HUES64 (cell line): Measurements from ENCODE around the gene HDLBP.
A peak's percentile ranks its signal among the peaks of the same experiment; 100 is the strongest.
"Not testable (repeated sequence)": the region's sequence is repeated elsewhere in the genome, so short reads cannot be mapped to it uniquely, and the experiment has no call there.

Experiments
- H3K27ac ChIP-seq: 2 replicates; pipeline ENCODE4 v1.7.0; 2013; ENCODE audit warnings: low read depth, low read length, inconsistent platforms
- H3K27me3 ChIP-seq: 2 replicates; pipeline ENCODE4 v1.6.1; 2013; ENCODE audit warnings: mild to moderate bottlenecking, low read length; ENCODE audit not compliant: insufficient read depth
- H3K36me3 ChIP-seq: 2 replicates; pipeline ENCODE4 v1.6.1; 2013; ENCODE audit warnings: mild to moderate bottlenecking, low read length; ENCODE audit not compliant: insufficient read depth
- H3K4me1 ChIP-seq: 2 replicates; pipeline ENCODE4 v1.6.1; 2013; ENCODE audit warnings: mild to moderate bottlenecking, low read length, moderate library complexity; ENCODE audit not compliant: insufficient read depth
- H3K4me3 ChIP-seq: 2 replicates; pipeline ENCODE4 v1.5.1; 2013; ENCODE audit warnings: mild to moderate bottlenecking, low read length, moderate library complexity
- H3K9ac ChIP-seq: 2 replicates; pipeline ENCODE4 v1.6.1; 2013; ENCODE audit warnings: mild to moderate bottlenecking, low read depth, low read length
- H3K9me3 ChIP-seq: 2 replicates; pipeline ENCODE4 v1.6.1; 2013; ENCODE audit warnings: low read depth, low read length; ENCODE audit not compliant: insufficient read depth
- whole genome bisulfite sequencing: fragments of 150-250, 120-280 bp; methylation state at CpG from one replicate; pipeline ENCODE4 v1.1.7; 2013; ENCODE audit warnings: missing lambda C conversion rate; 5-methylcytosine and 5-hydroxymethylcytosine counted together

The HDLBP gene

DNA sequence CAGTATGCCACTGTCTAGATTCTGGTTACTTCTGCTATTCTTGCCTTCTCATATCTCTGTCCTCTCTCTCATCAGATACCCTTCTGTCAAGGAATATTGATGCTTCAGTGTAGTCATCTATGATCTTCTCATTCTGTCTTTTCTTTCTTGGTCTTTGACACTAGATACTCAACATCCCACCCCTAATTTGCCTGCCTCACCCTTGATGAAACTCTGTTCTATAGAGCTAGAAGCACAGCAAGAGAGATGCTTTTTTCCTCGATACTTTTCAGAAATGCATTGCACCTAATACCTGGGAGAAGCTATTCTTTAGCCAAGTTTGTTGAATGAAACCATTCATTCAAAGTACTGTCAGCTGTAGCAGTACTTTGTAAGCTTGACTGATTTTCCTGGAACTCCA is 9.8 kb upstream of the HDLBP start:
- 100% methylated on average over 1 of the region's 1 CpG for WGBS
- H3K27ac ChIP-seq: no peak overlapping the region
- H3K9ac ChIP-seq: no peak overlapping the region
- peaks cover 20% of the 10 kb centered on the region for H3K4me1 ChIP-seq
- H3K27me3 ChIP-seq: no peaks in the 10 kb centered on the region
- no peaks in the 10 kb centered on the region for H3K9me3 ChIP-seq
- H3K4me3 ChIP-seq: no peak overlapping the region
- H3K36me3 ChIP-seq: peaks cover 60% of the 10 kb centered on the region

DNA sequence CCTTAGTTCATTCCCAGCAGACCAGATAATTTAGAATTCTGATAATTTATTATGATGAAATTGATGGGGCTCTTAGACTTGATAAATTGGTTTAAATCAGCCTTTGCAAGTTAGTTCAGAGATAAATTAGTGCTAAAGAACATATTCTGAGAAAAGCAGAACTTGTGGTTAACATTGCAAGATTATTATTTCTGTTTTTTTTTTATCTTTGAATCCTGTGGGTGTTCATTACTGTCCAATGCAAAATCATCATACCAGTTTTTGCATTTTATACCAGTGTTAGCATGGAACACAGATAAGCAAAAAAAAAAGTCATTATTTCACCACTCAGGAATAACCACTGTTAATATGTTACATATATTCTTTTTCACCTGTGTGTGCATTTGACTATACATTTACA is 9.3 kb upstream of the HDLBP start:
- H3K27me3 ChIP-seq: no peaks in the 10 kb centered on the region
- H3K9me3 ChIP-seq: no peaks in the 10 kb centered on the region
- peaks cover 58% of the 10 kb centered on the region for H3K36me3 ChIP-seq
- H3K9ac ChIP-seq: no peak overlapping the region
- H3K4me3 ChIP-seq: no peak overlapping the region
- H3K27ac ChIP-seq: no peak overlapping the region
- peaks cover 25% of the 10 kb centered on the region for H3K4me1 ChIP-seq

DNA sequence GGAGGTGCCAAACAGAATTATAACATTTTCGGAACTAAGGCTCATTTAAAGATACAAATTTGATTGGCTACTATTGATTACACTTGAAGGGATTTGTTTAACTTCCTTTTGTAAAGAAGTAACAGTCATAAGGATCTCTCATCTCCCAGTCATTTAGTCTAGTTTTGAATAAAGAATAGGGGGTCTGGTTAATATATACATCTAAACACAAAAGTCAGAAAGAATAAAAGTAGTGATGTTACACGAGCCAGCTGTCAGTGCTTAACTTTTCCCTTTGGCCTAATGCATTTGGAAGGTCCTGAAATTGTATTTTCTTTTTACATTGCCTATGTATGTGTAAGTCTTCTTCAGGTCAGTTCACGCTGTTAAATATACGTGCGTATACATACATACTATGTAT is 8.3 kb upstream of the HDLBP start:
- H3K4me1 ChIP-seq: peaks cover 26% of the 10 kb centered on the region
- H3K9ac ChIP-seq: no peak overlapping the region
- no peak overlapping the region for H3K4me3 ChIP-seq
- no peak overlapping the region for H3K27ac ChIP-seq
- H3K9me3 ChIP-seq: no peaks in the 10 kb centered on the region
- H3K36me3 ChIP-seq: peaks cover 56% of the 10 kb centered on the region
- no peaks in the 10 kb centered on the region for H3K27me3 ChIP-seq
- 94% methylated on average over 5 of the region's 5 CpGs for WGBS

DNA sequence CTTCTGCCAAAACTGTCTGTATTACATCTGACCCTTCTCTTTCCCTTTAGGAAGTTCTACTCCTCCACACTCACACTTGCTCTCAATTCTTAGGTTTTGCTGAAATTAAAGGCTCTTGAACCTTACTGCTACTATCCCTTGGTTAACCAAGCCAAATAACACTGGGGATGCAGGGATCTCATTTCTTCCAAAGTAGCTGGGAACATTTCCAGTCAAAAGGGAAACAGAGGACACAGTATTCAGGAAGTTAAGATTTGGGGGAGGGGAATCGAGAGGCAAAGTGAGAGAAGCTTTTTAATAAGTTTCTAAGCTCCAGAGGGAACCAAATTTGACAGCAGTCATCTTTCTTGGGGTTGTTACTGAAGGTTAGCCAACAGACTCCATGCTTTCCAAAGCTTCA is 6.4 kb upstream of the HDLBP start:
- Histone ChIP-seq H3K36me3 (peaks cover 55% of the 10 kb centered on the region), H3K9ac (no peak overlapping the region), H3K27ac (no peak overlapping the region; the same call in 1 of the 2 replicates), H3K27me3 (no peaks in the 10 kb centered on the region), H3K4me3 (no peak overlapping the region), H3K9me3 (no peaks in the 10 kb centered on the region), H3K4me1 (peaks cover 42% of the 10 kb centered on the region)
- 88% methylated on average over 1 of the region's 1 CpG for WGBS

DNA sequence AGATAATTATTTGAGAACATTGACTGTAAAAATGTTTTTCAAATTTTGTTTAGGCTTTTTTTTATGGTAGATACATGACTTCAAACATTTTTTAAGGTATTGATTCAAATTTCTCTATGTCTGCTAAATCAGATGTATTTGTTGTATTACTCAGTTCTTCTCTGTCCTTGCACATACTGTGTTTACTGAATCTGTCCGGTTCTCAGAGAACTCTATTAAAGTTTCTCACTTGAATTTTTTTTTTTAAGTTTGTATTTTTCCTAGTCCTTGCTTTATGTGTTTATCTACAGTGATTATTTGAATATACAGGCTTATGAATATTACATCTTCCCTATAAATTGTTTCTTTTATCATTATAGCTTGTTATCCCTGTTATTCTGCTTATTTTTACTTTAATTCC is 5.6 kb upstream of the HDLBP start:
- Histone ChIP-seq H3K27me3 (no peaks in the 10 kb centered on the region), H3K36me3 (peaks cover 47% of the 10 kb centered on the region), H3K9me3 (no peaks in the 10 kb centered on the region), H3K27ac (no peak overlapping the region), H3K4me3 (no peak overlapping the region), H3K4me1 (peaks cover 42% of the 10 kb centered on the region), H3K9ac (no peak overlapping the region)
- WGBS: no CpG with 5 or more reads among the region's 1 CpG

DNA sequence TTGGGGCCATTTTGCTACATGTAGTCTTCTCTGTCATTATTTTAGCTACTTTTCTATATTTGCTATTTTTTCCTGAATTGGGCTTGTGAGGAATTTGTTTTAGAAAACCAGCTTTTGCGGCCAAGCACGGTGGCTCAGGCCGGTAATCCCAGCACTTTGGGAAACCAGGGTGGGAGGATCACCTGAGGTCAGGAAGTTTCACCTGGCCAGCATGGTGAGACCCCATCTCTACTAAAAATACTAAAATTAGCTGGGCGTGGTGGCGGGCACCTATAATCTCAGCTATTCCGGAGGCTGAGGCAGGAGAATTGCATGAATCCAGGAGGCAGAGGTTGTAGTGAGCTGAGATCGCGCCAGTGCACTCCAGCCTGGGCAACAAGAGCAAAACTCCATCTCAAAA is 4.9 kb upstream of the HDLBP start:
- no peaks in the 10 kb centered on the region for H3K27me3 ChIP-seq
- 94% methylated on average over 8 of the region's 8 CpGs for WGBS
- H3K9ac ChIP-seq: no peak overlapping the region
- peaks cover 40% of the 10 kb centered on the region for H3K4me1 ChIP-seq
- peaks cover 41% of the 10 kb centered on the region for H3K36me3 ChIP-seq
- H3K4me3 ChIP-seq: no peak overlapping the region
- H3K27ac ChIP-seq: no peak overlapping the region
- no peaks in the 10 kb centered on the region for H3K9me3 ChIP-seq

DNA sequence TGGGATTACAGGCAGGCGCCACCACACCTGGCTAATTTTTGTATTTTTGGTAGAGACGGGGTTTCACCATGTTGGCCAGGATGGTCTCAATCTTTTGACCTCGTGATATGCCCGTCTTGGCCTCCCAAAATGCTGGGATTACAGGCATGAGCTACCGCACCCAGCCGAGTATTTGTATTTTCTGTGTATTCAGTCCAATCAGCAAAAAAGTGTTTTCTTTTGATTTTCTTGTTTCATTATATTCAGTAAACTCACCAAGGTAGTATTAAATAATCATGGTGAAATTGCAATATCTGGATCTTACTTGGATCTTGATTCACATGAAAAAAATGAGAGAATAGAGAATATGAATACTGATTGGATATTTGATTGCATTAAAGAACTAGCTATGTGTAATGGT is 3.4 kb upstream of the HDLBP start:
- not testable (repeated sequence) for H3K9me3 ChIP-seq, H3K27me3 ChIP-seq, H3K9ac ChIP-seq, H3K27ac ChIP-seq
- H3K4me3 ChIP-seq: peak overlapping the region; percentile 22
- 92% methylated on average over 6 of the region's 6 CpGs for WGBS
- H3K4me1 ChIP-seq: peaks cover 43% of the 10 kb centered on the region
- H3K36me3 ChIP-seq: peaks cover 25% of the 10 kb centered on the region

DNA sequence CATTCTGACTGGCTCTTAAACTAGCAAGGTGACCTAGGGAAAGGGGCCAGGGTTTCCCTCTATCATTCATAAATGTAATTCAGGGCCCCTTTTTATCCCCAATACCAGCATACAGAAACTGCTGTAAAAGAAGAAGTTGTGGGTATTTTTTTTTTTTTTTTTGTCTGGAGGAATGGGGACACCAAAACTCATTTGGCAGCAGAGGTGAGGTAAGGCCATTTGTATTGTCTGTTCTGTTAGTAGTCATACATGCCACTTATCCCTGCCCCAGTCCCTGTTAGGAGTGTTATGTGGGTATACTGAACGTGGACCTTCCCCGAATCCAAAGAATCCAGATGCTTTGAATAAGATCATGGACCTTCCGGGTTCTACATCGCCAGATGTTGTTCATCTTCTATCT is 1.9 kb upstream of the HDLBP start:
- H3K4me3 ChIP-seq: peak overlapping the region; percentile 95
- no peaks in the 10 kb centered on the region for H3K9me3 ChIP-seq
- WGBS: 70% methylated on average over 4 of the region's 4 CpGs
- peaks cover 19% of the 10 kb centered on the region; the same call in 1 of the 2 replicates for H3K36me3 ChIP-seq
- H3K4me1 ChIP-seq: peaks cover 46% of the 10 kb centered on the region
- H3K27me3 ChIP-seq: no peaks in the 10 kb centered on the region
- H3K9ac ChIP-seq: peak overlapping the region; percentile 97; the same call in 1 of the 2 replicates
- no peak overlapping the region for H3K27ac ChIP-seq

DNA sequence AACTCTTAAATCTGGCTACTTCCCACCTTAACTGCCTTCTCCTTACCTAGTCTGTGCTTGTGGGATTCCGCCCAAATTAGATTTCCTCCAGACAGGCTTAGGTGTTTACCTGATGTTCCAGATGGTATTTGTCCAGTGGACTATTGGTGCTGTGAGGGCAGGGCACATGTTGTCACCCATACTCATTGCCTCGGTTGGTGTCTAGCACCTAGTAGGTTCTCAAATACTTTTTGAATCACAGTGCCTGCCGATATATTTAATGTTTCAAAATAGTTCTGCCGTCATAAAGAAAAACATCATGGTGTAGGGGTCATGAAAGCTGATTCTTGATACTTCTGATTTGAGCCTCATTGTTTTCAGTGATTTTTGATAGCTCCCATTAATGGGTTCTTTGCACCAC is 1.4 kb upstream of the HDLBP start:
- 24% methylated on average over 4 of the region's 4 CpGs for WGBS
- peak overlapping the region; percentile 95 for H3K4me3 ChIP-seq
- H3K9ac ChIP-seq: peak overlapping the region; percentile 97
- no peaks in the 10 kb centered on the region for H3K27me3 ChIP-seq
- H3K27ac ChIP-seq: peak overlapping the region; percentile 90
- H3K4me1 ChIP-seq: peaks cover 44% of the 10 kb centered on the region
- no peaks in the 10 kb centered on the region for H3K9me3 ChIP-seq
- H3K36me3 ChIP-seq: peaks cover 19% of the 10 kb centered on the region; the same call in 1 of the 2 replicates

DNA sequence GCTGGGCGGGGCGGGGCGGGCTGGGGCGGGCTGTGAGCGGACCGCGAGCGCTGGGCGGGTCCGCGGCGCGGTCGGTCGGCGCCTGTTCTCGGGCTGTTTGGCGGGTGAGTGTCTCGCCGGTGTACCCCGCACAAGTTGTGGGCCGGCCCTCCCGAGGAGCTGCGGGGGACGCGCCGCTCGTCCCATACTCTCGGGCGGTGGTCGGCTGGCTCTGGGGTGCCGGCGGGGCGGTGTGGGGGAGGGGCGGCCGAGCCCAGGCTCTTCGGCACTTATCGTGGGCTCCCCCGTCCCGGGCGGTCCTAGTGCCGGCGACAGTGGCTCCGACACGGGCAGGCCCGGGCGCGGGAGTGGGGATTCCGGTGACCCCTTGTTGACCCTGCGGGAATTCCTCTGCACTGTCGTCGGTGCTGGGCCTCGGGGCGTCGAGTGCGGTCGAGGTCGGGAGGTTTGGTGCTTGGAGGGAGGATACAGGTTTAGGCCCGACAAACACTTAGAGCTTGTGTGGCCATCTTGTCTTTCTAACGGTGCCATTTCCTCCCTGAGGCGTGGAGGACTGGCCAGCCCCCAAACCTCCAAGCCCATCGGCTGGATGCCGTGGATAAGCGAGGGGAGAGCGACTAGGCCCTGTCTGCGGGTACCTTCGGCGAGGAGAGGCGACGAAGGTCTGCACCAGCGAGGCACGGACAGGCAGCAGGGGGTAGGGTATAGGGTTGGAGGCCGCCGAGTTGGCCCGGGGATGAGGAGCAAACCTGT is 583 bp upstream of the HDLBP start, which contains the start of gene SEPTIN2:
SEPTIN2 (plus strand) TSS at position 47 of the 753 bp plus-strand sequence. CDS start 8,308 bp downstream, outside the sequence.
- H3K4me1 ChIP-seq: peaks cover 38% of the 10 kb centered on the region
- peaks cover 19% of the 10 kb centered on the region; the same call in 1 of the 2 replicates for H3K36me3 ChIP-seq
- peak within 1 kb of the TSS; percentile 99 for H3K27ac ChIP-seq
- peak within 1 kb of the TSS; percentile 100 for H3K9ac ChIP-seq
- no peaks in the 10 kb centered on the region for H3K9me3 ChIP-seq
- no peaks in the 10 kb centered on the region for H3K27me3 ChIP-seq
- WGBS: under 1% methylated on average over 75 of the region's 75 CpGs
- peak within 1 kb of the TSS; percentile 95 for H3K4me3 ChIP-seq

DNA sequence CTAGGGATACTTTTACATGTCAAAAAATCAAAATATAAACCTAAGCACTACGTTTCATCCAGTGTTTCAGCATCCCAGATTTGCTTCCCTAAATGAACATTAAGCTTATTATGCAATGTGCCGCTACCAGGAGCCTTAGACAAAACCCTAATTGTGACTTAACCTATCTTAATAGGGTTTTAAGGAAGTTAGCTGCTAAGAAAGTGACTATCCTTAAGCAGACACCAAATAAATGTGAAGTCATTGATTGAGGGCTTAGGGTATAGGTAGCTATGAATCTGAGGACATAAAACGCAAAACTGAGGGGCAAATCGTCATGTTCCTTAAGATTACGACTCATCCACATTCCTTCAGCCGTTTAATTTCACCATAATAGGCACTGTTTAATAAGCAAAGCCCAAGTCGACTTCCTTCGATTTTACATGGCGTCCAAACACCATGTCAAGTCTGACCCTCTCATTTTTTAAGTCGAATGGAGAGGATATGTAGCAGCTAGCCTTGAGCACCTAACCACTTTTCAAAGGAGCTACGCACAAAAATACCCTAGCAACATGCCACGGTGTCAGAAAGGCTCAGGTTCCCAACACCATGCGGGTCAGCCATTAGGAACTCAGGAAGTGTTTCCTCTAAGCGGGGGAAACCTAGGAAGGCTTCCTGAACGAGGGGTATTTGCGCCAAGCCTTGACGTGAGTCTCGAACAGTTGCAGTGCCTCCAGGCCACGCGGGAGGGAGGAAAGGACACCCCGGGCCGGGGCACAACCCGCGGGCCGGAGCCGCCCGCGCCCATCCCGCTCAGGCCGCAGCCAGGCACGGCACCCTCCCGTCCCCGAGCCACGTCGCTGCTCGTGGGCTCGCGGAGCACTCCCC is 1.0 kb downstream of the HDLBP start:
- WGBS: 6% methylated on average over 38 of the region's 38 CpGs
- peaks cover 33% of the 10 kb centered on the region; the same call in 1 of the 2 replicates for H3K4me1 ChIP-seq
- H3K9ac ChIP-seq: peak overlapping the region; percentile 100
- peak overlapping the region; percentile 99 for H3K27ac ChIP-seq
- peak overlapping the region; percentile 95 for H3K4me3 ChIP-seq
- H3K36me3 ChIP-seq: peaks cover 13% of the 10 kb centered on the region; the same call in 1 of the 2 replicates
- H3K27me3 ChIP-seq: no peaks in the 10 kb centered on the region
- no peaks in the 10 kb centered on the region for H3K9me3 ChIP-seq
